ENCODE data around the gene TANGO2. TPM values are rescaled to one million over a fixed set of nuclear protein-coding genes. Genes with fewer than 3 reads are reported as not detected.

The TANGO2 gene
- total and polyA plus RNA-seq, 9 of the 15 experiments (the other 6 are each of a cell fraction or from before 2014, with no cell fraction given) = 15.5 to 94.9 (median 70.1) TPM

DNA sequence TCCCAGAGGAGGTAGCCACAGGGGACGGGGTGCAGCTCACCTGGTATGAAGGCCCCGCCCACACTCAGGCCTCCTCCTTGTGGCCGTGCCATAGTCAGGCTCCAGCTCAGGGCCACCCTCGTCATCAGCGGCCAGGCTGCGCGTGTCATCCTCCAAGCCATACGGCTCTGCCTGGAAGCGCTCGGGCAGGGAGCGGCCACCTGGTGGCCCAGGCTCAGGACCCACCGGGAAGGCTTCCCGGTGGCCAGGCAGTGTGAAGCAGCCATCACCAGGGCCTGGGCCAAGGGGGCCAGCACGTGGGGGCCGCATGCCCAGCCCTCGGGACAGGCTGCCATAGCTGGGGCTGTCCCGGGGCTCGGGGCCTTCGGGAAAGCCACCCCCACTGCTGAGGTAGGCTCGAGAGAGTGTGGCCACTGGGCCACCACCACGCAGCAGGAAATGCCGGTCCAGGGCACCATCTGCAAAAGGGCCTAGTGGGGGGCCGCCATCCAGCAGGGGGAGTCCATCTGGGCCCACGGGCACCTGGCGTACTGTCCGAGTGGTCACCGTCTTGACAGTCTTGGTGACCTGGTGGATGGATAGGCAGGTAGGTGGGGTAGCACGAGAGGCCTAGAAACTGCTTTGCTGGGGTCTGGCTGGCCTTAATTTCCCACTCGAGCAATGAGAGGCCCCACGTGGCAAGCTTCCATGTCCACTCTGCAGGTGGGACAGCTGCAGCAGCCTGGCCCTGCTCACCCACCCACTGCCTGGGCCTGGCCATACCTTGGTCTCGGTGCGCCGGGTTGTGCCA lies 39.5 kb upstream of the TANGO2 start (continued):
- TF ChIP-seq, protein P1, sequence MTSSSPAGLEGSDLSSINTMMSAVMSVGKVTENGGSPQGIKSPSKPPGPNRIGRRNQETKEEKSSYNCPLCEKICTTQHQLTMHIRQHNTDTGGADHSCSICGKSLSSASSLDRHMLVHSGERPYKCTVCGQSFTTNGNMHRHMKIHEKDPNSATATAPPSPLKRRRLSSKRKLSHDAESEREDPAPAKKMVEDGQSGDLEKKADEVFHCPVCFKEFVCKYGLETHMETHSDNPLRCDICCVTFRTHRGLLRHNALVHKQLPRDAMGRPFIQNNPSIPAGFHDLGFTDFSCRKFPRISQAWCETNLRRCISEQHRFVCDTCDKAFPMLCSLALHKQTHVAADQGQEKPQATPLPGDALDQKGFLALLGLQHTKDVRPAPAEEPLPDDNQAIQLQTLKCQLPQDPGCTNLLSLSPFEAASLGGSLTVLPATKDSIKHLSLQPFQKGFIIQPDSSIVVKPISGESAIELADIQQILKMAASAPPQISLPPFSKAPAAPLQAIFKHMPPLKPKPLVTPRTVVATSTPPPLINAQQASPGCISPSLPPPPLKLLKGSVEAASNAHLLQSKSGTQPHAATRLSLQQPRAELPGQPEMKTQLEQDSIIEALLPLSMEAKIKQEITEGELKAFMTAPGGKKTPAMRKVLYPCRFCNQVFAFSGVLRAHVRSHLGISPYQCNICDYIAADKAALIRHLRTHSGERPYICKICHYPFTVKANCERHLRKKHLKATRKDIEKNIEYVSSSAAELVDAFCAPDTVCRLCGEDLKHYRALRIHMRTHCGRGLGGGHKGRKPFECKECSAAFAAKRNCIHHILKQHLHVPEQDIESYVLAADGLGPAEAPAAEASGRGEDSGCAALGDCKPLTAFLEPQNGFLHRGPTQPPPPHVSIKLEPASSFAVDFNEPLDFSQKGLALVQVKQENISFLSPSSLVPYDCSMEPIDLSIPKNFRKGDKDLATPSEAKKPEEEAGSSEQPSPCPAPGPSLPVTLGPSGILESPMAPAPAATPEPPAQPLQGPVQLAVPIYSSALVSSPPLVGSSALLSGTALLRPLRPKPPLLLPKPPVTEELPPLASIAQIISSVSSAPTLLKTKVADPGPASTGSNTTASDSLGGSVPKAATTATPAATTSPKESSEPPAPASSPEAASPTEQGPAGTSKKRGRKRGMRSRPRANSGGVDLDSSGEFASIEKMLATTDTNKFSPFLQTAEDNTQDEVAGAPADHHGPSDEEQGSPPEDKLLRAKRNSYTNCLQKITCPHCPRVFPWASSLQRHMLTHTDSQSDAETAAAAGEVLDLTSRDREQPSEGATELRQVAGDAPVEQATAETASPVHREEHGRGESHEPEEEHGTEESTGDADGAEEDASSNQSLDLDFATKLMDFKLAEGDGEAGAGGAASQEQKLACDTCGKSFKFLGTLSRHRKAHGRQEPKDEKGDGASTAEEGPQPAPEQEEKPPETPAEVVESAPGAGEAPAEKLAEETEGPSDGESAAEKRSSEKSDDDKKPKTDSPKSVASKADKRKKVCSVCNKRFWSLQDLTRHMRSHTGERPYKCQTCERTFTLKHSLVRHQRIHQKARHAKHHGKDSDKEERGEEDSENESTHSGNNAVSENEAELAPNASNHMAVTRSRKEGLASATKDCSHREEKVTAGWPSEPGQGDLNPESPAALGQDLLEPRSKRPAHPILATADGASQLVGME (CRISPR knock-in tag; IDR thresholded peaks at IDR 0.05) = 0 out of 2 replicates have a peak, but pooled peaks have one; percentile 58
- no peak for TF ChIP-seq BRD4 (IDR thresholded peaks at IDR 0.05)
- TF ChIP-seq GATAD2B (IDR thresholded peaks at IDR 0.05; ENCODE audit: borderline replicate concordance) = no peak
- TF ChIP-seq POLR2AphosphoS2 (IDR thresholded peaks at IDR 0.05; ENCODE audit: low read length) = no peak
- TF ChIP-seq ARID2 (IDR thresholded peaks at IDR 0.05) = no peak
- no peak for TF ChIP-seq ARNT (IDR thresholded peaks at IDR 0.05)
- 0 out of 2 replicates have a peak, but pooled peaks have one; percentile 4 for TF ChIP-seq PML (IDR thresholded peaks at IDR 0.05; ENCODE audit: low read length)
- TF ChIP-seq CAMTA2 (CRISPR knock-in tag; conservative IDR thresholded peaks at IDR 0.05) = 0 out of 2 replicates have a peak, but pooled peaks have one; percentile 49
- TF ChIP-seq, protein P2, sequence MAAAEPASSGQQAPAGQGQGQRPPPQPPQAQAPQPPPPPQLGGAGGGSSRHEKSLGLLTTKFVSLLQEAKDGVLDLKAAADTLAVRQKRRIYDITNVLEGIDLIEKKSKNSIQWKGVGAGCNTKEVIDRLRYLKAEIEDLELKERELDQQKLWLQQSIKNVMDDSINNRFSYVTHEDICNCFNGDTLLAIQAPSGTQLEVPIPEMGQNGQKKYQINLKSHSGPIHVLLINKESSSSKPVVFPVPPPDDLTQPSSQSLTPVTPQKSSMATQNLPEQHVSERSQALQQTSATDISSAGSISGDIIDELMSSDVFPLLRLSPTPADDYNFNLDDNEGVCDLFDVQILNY (CRISPR knock-in tag; IDR thresholded peaks at IDR 0.05) = no peak
- no peak for TF ChIP-seq SUPT5H (IDR thresholded peaks at IDR 0.05)
- no peak for TF ChIP-seq ZNF24 (IDR thresholded peaks at IDR 0.05)
- no peak for TF ChIP-seq NFE2 (IDR thresholded peaks at IDR 0.05; ENCODE audit: low read depth)
- TF ChIP-seq, protein P3, sequence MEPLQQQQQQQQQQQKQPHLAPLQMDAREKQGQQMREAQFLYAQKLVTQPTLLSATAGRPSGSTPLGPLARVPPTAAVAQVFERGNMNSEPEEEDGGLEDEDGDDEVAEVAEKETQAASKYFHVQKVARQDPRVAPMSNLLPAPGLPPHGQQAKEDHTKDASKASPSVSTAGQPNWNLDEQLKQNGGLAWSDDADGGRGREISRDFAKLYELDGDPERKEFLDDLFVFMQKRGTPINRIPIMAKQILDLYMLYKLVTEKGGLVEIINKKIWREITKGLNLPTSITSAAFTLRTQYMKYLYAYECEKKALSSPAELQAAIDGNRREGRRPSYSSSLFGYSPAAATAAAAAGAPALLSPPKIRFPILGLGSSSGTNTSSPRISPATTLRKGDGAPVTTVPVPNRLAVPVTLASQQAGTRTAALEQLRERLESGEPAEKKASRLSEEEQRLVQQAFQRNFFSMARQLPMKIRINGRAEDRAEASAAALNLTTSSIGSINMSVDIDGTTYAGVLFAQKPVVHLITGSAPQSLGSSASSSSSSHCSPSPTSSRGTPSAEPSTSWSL (CRISPR knock-in tag; IDR thresholded peaks at IDR 0.05; ENCODE audit: borderline replicate concordance) = peak; percentile 88; the same call in 1 of the 2 replicates
- no peak for TF ChIP-seq HNRNPH1 (optimal IDR thresholded peaks at IDR 0.05; ENCODE audit: low read depth, low read length)
- no peak for TF ChIP-seq ZNF197 (CRISPR knock-in tag; IDR thresholded peaks at IDR 0.05; ENCODE audit: low read depth)
- 0 out of 2 replicates have a peak, but pooled peaks have one; percentile 28 for TF ChIP-seq CREM (IDR thresholded peaks at IDR 0.05; ENCODE audit: low read depth)
- 0 out of 2 replicates have a peak, but pooled peaks have one; percentile 20 for TF ChIP-seq ZNF436 (CRISPR knock-in tag; IDR thresholded peaks at IDR 0.05)
- TF ChIP-seq, protein P4, sequence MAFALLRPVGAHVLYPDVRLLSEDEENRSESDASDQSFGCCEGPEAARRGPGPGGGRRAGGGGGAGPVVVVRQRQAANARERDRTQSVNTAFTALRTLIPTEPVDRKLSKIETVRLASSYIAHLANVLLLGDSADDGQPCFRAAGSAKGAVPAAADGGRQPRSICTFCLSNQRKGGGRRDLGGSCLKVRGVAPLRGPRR (CRISPR knock-in tag; IDR thresholded peaks at IDR 0.05) = peak; percentile 40; the same call in 1 of the 2 replicates
- 0 out of 2 replicates have a peak, but pooled peaks have one; percentile 16 for TF ChIP-seq ZNF408 (CRISPR knock-in tag; IDR thresholded peaks at IDR 0.05; ENCODE audit: low read depth)
- TF ChIP-seq ZKSCAN3 (CRISPR knock-in tag; IDR thresholded peaks at IDR 0.05) = no peak
- TF ChIP-seq ERF (CRISPR knock-in tag; IDR thresholded peaks at IDR 0.05) = 0 out of 2 replicates have a peak, but pooled peaks have one; percentile 68
- TF ChIP-seq SAFB (IDR thresholded peaks at IDR 0.05; ENCODE audit: borderline replicate concordance, low read depth, low read length) = no peak

Measured in K562 (cell line).